Measurements from ENCODE around the gene COPS3.

Gene COPS3

GRCh38 chr17:17325816-17326215 lies 44.8 kb upstream of the COPS3 start:
- Histone ChIP-seq H3F3A (ENCODE audit: insufficient read depth, low read length) (no peaks in the 10 kb centered on the region), H3K9me2 (replicated peaks; ENCODE audit: insufficient read depth, low read length) (no peaks in the 10 kb centered on the region), H3K9ac (ENCODE audit: low read length) (no peak overlapping the region), H3K4me1 (ENCODE audit: low read length) (no peaks in the 10 kb centered on the region), H3K79me2 (ENCODE audit: low read length) (no peaks in the 10 kb centered on the region), H3K27ac (ENCODE audit: low read length) (no peak overlapping the region), H3K36me3 (replicated peaks; ENCODE audit: insufficient read depth, low read length) (no peaks in the 10 kb centered on the region), H3K27me3 (replicated peaks; ENCODE audit: insufficient read depth, low read length) (no peaks in the 10 kb centered on the region), H3K4me2 (ENCODE audit: low read depth, low read length) (no peak overlapping the region), H3K4me3 (ENCODE audit: low read length) (no peak overlapping the region), H3K9me3 (replicated peaks; ENCODE audit: insufficient read depth, low read length) (no peaks in the 10 kb centered on the region), H4K20me1 (ENCODE audit: insufficient read depth, low read length) (no peaks in the 10 kb centered on the region), H2AFZ (ENCODE audit: low read length) (no peak overlapping the region)
- DNase-seq, result no peak
- TF ChIP-seq EZH2phosphoT487 (IDR thresholded peaks at IDR 0.05; ENCODE audit: low read length) (no peak), EZH2 (optimal IDR thresholded peaks at IDR 0.05; ENCODE audit: low read depth, low read length) (no peak)
- TF ChIP-seq, protein P1, sequence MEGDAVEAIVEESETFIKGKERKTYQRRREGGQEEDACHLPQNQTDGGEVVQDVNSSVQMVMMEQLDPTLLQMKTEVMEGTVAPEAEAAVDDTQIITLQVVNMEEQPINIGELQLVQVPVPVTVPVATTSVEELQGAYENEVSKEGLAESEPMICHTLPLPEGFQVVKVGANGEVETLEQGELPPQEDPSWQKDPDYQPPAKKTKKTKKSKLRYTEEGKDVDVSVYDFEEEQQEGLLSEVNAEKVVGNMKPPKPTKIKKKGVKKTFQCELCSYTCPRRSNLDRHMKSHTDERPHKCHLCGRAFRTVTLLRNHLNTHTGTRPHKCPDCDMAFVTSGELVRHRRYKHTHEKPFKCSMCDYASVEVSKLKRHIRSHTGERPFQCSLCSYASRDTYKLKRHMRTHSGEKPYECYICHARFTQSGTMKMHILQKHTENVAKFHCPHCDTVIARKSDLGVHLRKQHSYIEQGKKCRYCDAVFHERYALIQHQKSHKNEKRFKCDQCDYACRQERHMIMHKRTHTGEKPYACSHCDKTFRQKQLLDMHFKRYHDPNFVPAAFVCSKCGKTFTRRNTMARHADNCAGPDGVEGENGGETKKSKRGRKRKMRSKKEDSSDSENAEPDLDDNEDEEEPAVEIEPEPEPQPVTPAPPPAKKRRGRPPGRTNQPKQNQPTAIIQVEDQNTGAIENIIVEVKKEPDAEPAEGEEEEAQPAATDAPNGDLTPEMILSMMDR (IDR thresholded peaks at IDR 0.05; ENCODE audit: low read length), result no peak

DNA sequence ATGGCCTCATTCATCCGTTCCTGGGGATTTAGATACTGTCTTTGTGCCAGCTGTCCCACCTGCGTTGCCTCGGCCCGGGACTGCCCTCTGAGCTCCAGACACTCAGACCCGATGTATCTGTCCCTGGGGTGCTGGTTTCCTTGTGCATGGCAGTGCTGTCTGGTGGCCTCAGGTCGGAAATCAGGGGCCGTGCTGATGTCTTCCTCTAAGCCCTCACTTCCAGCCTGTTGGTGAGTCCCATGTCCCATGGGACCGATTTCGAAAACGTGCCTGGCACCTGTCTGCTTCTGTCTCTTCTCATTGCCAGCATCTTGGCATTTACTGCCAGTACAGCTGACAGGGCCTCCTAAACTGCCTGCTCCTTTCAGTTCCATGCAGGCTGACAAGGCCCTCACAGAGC lies 44.2 kb upstream of the COPS3 start:
- no peaks in the 10 kb centered on the region for H3K9me3 ChIP-seq (replicated peaks; ENCODE audit: insufficient read depth, low read length)
- H3K79me2 ChIP-seq (ENCODE audit: low read length), result no peaks in the 10 kb centered on the region
- no peak for DNase-seq
- no peak overlapping the region for H3K9ac ChIP-seq (ENCODE audit: low read length)
- H3K9me2 ChIP-seq (replicated peaks; ENCODE audit: insufficient read depth, low read length), result no peaks in the 10 kb centered on the region
- no peak overlapping the region for H3K4me3 ChIP-seq (ENCODE audit: low read length)
- H3K4me2 ChIP-seq (ENCODE audit: low read depth, low read length), result no peak overlapping the region
- H3K27ac ChIP-seq (ENCODE audit: low read length), result no peak overlapping the region
- H3K27me3 ChIP-seq (replicated peaks; ENCODE audit: insufficient read depth, low read length), result no peaks in the 10 kb centered on the region
- no peaks in the 10 kb centered on the region for H4K20me1 ChIP-seq (ENCODE audit: insufficient read depth, low read length)
- no peaks in the 10 kb centered on the region for H3K36me3 ChIP-seq (replicated peaks; ENCODE audit: insufficient read depth, low read length)
- no peak overlapping the region for H2AFZ ChIP-seq (ENCODE audit: low read length)
- TF ChIP-seq, protein P1 (IDR thresholded peaks at IDR 0.05; ENCODE audit: low read length), result no peak
- TF ChIP-seq EZH2 (optimal IDR thresholded peaks at IDR 0.05; ENCODE audit: low read depth, low read length) (no peak), EZH2phosphoT487 (IDR thresholded peaks at IDR 0.05; ENCODE audit: low read length) (no peak)
- H3F3A ChIP-seq (ENCODE audit: insufficient read depth, low read length), result no peaks in the 10 kb centered on the region
- no peaks in the 10 kb centered on the region for H3K4me1 ChIP-seq (ENCODE audit: low read length)

DNA sequence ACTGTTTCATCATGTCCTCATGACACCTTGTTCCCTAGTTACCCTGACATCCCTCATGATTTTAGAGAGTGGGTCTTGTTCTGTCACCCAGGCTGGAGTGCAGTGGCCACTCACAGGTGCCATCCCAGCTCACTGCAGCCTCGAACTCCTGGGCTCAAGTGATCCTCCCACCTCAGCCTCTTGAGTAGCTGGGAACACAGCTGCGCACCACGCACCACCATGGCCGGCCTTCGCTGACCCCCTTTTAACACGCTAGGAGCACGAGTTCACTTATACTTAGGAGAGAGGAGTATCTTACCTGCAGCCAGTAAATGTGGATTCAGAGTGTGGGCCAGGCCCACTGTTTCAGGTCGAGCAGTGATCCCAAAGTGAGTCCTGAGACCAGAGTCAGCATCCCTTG lies 43.6 kb upstream of the COPS3 start:
- H3K79me2 ChIP-seq (ENCODE audit: low read length), result no peaks in the 10 kb centered on the region
- no peak overlapping the region for H3K4me3 ChIP-seq (ENCODE audit: low read length)
- H3K27ac ChIP-seq (ENCODE audit: low read length), result no peak overlapping the region
- no peak overlapping the region for H3K4me2 ChIP-seq (ENCODE audit: low read depth, low read length)
- TF ChIP-seq EZH2 (optimal IDR thresholded peaks at IDR 0.05; ENCODE audit: low read depth, low read length) (no peak), EZH2phosphoT487 (IDR thresholded peaks at IDR 0.05; ENCODE audit: low read length) (no peak)
- TF ChIP-seq, protein P1 (IDR thresholded peaks at IDR 0.05; ENCODE audit: low read length), result no peak
- H4K20me1 ChIP-seq (ENCODE audit: insufficient read depth, low read length), result no peaks in the 10 kb centered on the region
- no peaks in the 10 kb centered on the region for H3F3A ChIP-seq (ENCODE audit: insufficient read depth, low read length)
- no peaks in the 10 kb centered on the region for H3K4me1 ChIP-seq (ENCODE audit: low read length)
- H3K36me3 ChIP-seq (replicated peaks; ENCODE audit: insufficient read depth, low read length), result no peaks in the 10 kb centered on the region
- H3K9me3 ChIP-seq (replicated peaks; ENCODE audit: insufficient read depth, low read length), result no peaks in the 10 kb centered on the region
- no peak for DNase-seq
- no peak overlapping the region for H3K9ac ChIP-seq (ENCODE audit: low read length)
- H2AFZ ChIP-seq (ENCODE audit: low read length), result no peak overlapping the region
- H3K27me3 ChIP-seq (replicated peaks; ENCODE audit: insufficient read depth, low read length), result no peaks in the 10 kb centered on the region
- no peaks in the 10 kb centered on the region for H3K9me2 ChIP-seq (replicated peaks; ENCODE audit: insufficient read depth, low read length)
